Pons (tissue), 1 donor: Measurements from ENCODE around the gene TECRL.
A peak's percentile ranks its signal among the peaks of the same experiment; 100 is the strongest.

Experiments
- DNase-seq: peaks from one replicate; pipeline ENCODE4 v3.0.0-alpha.2; 2016; ENCODE audit warnings: low spot score

The TECRL gene

DNA sequence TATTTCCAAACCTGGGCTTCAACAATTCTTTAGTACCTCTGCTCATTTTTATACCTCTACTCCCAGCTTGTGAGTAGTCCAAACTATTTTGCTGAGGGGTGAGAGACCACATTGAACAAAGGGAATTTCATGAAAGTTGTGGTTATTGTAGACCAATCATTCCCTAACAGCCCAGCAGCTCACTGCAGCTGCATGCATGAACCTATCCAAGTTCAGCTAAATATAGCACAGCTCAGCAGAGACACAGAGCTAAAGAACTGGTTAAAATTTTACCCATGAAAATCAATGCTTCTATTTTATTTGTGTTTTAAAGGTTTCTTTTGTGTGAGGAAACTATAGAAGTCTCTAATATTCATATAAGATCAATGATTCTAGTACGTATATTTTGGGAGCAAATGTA, 82.7 kb downstream of the TECRL start:
- DNase-seq: no peak

DNA sequence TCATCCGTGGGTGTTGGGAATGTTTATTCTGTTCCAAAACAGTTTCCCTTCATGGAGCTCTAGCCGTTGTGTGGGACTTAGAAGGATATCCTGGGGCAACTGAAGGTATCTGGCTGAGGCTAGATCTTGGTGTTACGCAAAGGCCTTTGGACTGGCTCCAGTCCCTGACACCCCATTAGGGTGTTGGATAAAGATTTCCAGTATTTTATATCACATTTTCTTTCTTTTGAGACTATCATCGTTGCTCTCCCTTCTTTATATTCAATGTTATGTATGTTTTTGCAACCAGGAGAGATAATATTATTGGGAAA, 103.0 kb downstream of the TECRL start:
- no peak for DNase-seq

DNA sequence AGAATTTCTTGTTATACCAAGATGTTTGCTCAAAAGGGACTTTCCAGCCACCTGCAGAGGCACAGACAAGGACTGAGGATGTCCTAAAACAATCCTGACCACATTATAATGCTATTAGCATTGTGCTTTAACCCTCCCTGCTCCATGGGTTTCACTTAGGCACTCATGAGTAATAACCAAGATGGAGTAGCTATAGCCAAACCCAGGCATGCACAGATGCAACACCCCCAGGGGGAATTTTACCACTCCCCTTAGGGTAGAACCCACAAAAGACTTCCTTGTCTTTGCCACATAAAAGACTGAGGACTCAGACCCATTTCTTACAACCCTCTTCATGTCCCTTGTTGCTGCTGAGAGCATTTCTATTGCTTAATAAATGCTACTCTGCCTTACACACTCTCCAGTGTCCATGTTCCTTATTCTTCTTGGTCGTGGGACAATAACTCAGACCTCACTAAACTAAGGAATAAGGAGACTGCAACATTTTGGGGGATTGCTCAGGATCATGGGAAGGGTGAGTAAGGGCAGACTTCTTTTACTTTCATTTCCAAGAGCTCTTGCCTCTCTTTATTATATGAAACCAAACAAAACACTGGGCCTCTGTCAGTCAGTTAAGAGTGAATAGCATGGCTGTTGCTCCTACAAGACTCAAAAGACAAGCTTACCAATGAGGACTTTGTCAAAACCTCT, 103.5 kb downstream of the TECRL start:
- no peak for DNase-seq

DNA sequence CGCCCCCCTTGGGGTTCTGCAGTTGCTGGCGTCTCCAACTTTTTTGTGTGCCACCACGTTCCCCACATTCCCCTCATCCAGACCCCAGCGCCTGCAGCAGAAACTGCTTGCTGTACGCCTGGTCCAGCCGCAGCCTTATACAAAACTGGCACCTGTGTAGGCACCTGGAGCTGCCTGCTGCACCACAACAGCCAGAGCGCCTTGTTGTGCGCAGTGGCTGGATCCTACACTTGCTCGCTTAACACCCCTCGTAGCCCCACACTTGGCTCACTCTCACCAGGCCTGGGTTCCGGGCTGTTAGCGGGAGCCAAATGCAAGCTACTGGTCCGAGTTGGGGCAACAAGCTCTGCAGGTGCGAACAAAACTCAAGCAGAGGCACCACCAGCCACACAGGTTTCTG, 136.8 kb downstream of the TECRL start:
- no peak for DNase-seq

DNA sequence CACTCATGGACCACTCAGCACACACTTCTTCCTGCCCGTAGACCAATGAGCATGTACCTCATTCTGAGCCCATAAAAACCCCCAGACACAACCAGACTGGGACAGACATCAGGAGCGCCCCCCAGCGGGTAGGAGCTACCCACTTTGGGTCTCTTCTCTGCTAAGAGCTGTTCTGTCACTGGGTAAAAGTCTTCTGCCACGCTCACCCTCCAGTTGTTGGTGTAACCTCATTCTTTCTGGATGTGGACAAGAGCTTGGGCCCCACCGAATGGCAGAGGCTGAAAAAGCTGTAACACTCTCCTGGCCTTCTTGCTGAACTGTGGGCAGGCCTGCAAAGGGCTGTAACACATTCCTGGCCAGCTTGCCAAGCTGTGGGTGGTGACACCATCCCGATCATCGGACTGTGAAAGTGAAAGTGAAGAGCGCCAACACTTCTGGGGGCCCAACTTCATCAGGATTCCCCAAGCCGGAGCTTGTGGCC, 137.6 kb downstream of the TECRL start:
- DNase-seq: no peak

DNA sequence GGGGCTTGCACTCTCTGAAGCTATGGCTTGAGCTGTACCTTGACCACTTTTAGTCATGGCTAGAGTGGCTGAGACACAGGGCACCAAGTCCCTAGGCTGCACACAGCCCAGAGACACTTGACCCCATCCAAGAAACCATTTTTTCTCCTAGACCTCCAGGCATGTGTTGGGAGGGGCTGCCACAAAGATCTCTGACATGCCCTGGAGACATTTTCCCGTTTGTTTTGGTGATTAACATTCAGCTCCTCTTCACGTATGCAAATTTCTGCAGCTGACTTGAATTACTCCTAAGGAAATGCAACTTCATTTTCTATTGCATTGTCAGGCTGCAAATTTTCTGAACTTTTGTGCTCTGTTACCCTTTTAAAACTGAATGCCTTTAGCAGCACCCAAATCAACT, 142.6 kb downstream of the TECRL start:
- DNase-seq: no peak

DNA sequence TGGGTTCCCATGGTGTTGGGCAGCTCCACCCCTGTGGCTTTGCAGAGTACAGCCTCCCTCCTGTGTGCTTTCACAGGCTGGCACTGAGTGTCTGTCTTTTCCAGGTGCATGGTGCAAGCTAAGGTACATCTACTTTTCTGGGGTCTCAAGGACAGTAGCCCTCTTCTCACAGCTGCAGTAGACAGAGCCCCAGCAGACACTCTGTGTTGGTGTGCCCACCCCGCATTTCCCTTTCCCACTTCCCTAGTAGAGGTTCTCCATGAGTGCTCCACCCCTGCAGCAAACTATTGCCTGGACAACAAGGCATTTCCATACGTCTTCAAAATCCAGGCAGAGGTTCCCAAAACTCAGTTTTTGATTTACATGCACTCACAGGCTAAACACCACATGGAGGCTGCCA, 143.0 kb downstream of the TECRL start:
- no peak for DNase-seq

DNA sequence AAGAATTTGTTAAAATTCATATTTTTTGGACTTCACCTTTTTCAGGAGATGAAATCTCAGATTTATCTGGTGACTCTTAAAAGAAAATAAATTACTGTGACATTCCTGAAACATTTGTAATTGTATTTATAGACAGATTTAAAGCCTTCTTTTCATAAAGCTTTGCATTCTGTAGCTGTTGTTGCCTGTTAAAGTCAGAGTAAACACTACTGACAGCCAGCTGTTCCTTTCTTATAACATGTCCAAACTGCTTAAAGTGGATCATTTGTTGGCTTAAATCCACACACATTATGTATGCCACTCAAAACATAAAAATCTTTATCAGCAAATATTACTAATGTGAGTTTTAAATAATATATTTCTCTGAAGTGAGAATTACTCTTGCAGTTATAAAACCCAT, 157.5 kb downstream of the TECRL start:
- DNase-seq: no peak

DNA sequence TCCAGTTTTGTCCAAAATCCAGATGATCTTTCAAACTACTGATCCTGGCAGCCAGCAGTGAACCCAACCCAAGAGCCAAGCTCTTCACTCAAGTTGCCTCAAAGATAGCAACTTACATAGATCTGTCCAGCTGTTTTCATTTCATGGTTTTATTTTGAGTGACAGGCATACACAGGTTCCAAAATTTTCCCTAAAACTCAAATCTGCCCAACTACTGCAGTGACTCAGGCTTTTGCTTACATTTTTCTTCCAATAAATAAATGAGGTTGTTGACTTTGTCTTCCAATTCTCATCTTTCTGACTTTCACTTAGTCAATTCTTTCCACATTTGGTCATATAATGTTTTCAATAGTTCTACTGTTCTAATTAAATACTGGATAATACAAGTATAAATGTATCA, 158.8 kb downstream of the TECRL start:
- no peak for DNase-seq

DNA sequence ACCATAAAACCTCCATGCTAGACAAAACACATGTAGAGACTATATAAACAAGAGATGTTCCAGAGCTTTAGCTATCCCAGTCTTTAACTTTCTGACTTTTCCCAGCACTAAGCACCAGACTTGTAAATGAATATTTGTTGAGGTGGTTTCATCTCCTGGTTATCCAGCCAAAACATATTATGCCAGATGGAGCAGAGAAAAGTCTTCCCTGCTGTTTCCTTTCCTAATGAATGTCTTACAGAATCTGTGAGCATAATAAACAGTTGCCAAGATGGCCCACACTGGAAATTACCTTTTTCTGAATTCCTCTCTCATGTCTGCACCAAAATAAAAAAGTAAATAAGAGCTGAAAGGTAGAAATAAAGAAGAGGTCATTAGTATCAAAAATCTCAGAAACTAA, 159.2 kb downstream of the TECRL start:
- peak; percentile 18 for DNase-seq

DNA sequence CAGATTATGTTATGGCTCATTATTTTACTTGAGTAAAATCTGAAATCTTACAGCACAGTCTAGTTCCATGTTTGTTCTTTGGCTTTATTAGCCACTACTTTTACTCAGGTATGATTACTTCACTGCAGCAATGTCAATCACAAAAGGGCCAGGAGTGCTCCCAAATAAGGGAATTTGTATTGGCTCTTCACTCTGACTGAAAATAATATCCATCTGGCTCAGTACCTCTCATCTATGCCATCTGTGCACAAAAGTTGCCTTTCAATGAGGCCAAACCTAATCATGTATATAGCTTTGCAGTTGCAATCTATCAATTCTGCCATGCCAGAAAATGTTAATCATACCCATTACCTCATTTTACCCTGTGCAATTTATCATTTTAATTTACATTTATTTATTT, 161.1 kb downstream of the TECRL start:
- peak; percentile 15 for DNase-seq

DNA sequence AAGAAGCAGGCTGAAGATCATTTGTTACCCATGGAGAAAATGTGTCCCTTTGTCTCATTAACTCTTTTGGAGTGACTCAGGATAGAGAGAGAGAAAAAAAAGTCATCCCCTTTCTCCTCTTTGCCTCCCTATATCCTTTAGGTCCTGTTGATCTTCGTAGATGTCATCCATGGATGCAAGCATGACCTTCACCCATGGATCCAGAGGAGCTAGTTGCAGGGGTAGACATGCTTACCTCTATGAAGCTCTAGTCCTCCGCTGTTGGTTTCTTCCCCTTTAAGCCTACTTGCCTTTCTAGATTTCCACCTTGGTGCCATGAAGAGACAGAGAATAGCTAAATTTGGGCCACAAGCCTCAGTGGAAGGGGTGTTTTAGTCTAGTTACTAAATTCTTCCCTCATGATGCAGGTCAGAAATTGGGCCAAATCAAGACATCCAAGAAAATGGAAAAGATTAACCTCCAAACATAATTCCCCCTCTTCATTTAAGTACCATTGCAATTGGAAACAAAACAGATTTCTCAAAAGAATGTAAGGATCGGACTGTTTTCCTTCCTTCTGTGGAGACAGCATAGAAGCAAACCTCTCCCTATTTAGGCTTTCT, 178.4 kb downstream of the TECRL start:
- no peak for DNase-seq
